Measurements from ENCODE around the gene OR13A1. TPM values are rescaled to one million over a fixed set of nuclear protein-coding genes. Genes with fewer than 3 reads are reported as not detected.
"Not testable (repeated sequence)": the region's sequence is repeated elsewhere in the genome, so short reads cannot be mapped to it uniquely, and the experiment has no call there.

The OR13A1 gene
- total and polyA plus RNA-seq, 8 donors = 0.06 to 0.09 (median 0.07) TPM; not detected in 5

- Histone ChIP-seq H3K27ac (no peak overlapping the region), H3K9me3 (peaks cover 0 to 6% of the 10 kb centered on the region in 2 donors), H3K4me1 (no peaks in the 10 kb centered on the region), H3K27me3 (no peaks in the 10 kb centered on the region), H3K4me3 (no peak overlapping the region), H3K36me3 (no peaks in the 10 kb centered on the region)
- intact Hi-C loops (cut with DNase I) = no loop called here
- no peak for DNase-seq
- ATAC-seq = no peak
- TF ChIP-seq CTCF (IDR thresholded peaks at IDR 0.05) = no peak
Measured at GRCh38 chr10:45286980-45287379, 28.4 kb downstream of the OR13A1 start.

- no peak overlapping the region for H3K4me3 ChIP-seq
- ATAC-seq = no peak
- H3K27me3 ChIP-seq = no peaks in the 10 kb centered on the region
- DNase-seq = no peak
- no peak overlapping the region for H3K27ac ChIP-seq
- H3K36me3 ChIP-seq = no peaks in the 10 kb centered on the region
- intact Hi-C loops (cut with DNase I) = no loop called here
- H3K4me1 ChIP-seq = no peaks in the 10 kb centered on the region
- TF ChIP-seq CTCF (IDR thresholded peaks at IDR 0.05) = no peak
- H3K9me3 ChIP-seq = peaks cover 0 to 6% of the 10 kb centered on the region in 2 donors
Measured at GRCh38 chr10:45282061-45282460, 33.3 kb downstream of the OR13A1 start.

GRCh38 chr10:45280113-45280760 is 35.2 kb downstream of the OR13A1 start:
- no peak overlapping the region for H3K4me3 ChIP-seq
- DNase-seq (no peak), ATAC-seq (no peak)
- TF ChIP-seq CTCF (IDR thresholded peaks at IDR 0.05) = no peak
- H3K36me3 ChIP-seq = no peaks in the 10 kb centered on the region
- intact Hi-C loops (cut with DNase I) = no loop called here
- no peaks in the 10 kb centered on the region for H3K4me1 ChIP-seq
- no peaks in the 10 kb centered on the region for H3K9me3 ChIP-seq
- no peaks in the 10 kb centered on the region for H3K27me3 ChIP-seq
- H3K27ac ChIP-seq = no peak overlapping the region

- no peak for TF ChIP-seq CTCF (IDR thresholded peaks at IDR 0.05)
- H3K4me1 ChIP-seq = no peaks in the 10 kb centered on the region
- H3K36me3 ChIP-seq = no peaks in the 10 kb centered on the region
- no peak overlapping the region for H3K4me3 ChIP-seq
- H3K27ac ChIP-seq = no peak overlapping the region
- H3K9me3 ChIP-seq = no peaks in the 10 kb centered on the region
- H3K27me3 ChIP-seq = no peaks in the 10 kb centered on the region
- intact Hi-C loops (cut with DNase I) = no loop called here
- ATAC-seq (no peak), DNase-seq (no peak)
Measured at GRCh38 chr10:45279682-45280081, 35.7 kb downstream of the OR13A1 start.

GRCh38 chr10:45278860-45279498 is 36.4 kb downstream of the OR13A1 start:
- Histone ChIP-seq H3K4me1 (no peaks in the 10 kb centered on the region), H3K9me3 (no peaks in the 10 kb centered on the region), H3K27me3 (no peaks in the 10 kb centered on the region), H3K27ac (no peak overlapping the region), H3K36me3 (no peaks in the 10 kb centered on the region), H3K4me3 (no peak overlapping the region)
- TF ChIP-seq CTCF (IDR thresholded peaks at IDR 0.05) = no peak
- intact Hi-C loops (cut with DNase I) = no loop called here
- DNase-seq = no peak
- ATAC-seq = no peak

GRCh38 chr10:45276146-45276545 is 39.3 kb downstream of the OR13A1 start:
- H3K9me3 ChIP-seq; H3K27me3 ChIP-seq; intact Hi-C loops (cut with DNase I); DNase-seq; H3K27ac ChIP-seq; H3K4me1 ChIP-seq; ATAC-seq; H3K4me3 ChIP-seq; H3K36me3 ChIP-seq: not testable (repeated sequence)
